MM.1S (cell line): ENCODE data around the gene ADGRL3.

Experiments used
- DNase-seq: peaks from one replicate; pipeline ENCODE4 v3.0.0-alpha.2; 2015
- H2AFZ ChIP-seq: fragments of 300-600 bp; sonication (generic); 2 replicates; pipeline ENCODE4 v1.6.0; 2016; ENCODE audit warnings: antibody characterized with exemption, low read length
- H3F3A ChIP-seq: fragments of 300-600 bp; sonication (generic); 2 replicates; pipeline ENCODE4 v1.6.1; 2016; ENCODE audit warnings: mild to moderate bottlenecking, antibody characterized with exemption, low read length, moderate library complexity, mixed read lengths; ENCODE audit not compliant: insufficient read depth
- H3K27ac ChIP-seq: fragments of 300-600 bp; sonication (generic); 2 replicates; pipeline ENCODE4 v1.5.1; 2016; ENCODE audit warnings: mild to moderate bottlenecking, low read length
- H3K27me3 ChIP-seq: fragments of 300-600 bp; sonication (generic); replicated peaks from 2 replicates; pipeline ENCODE4 v1.6.0; 2016; ENCODE audit warnings: low read length; ENCODE audit not compliant: insufficient read depth
- H3K36me3 ChIP-seq: fragments of 300-600 bp; sonication (generic); replicated peaks from 2 replicates; pipeline ENCODE4 v1.6.1; 2016; ENCODE audit warnings: mild to moderate bottlenecking, low read length, mixed read lengths; ENCODE audit not compliant: insufficient read depth
- H3K4me1 ChIP-seq: fragments of 300-600 bp; sonication (generic); 2 replicates; pipeline ENCODE4 v1.6.1; 2016; ENCODE audit warnings: low read length, mixed read lengths
- H3K4me2 ChIP-seq: fragments of 300-600 bp; sonication (generic); 2 replicates; pipeline ENCODE4 v1.6.0; 2016; ENCODE audit warnings: low read depth, low read length
- H3K4me3 ChIP-seq: fragments of 300-600 bp; sonication (generic); 2 replicates; pipeline ENCODE4 v1.5.1; 2016; ENCODE audit warnings: low read length, mixed read lengths
- H3K79me2 ChIP-seq: fragments of 300-600 bp; sonication (generic); 2 replicates; pipeline ENCODE4 v1.6.1; 2016; ENCODE audit warnings: mixed run types, low read length, mixed read lengths
- H3K9ac ChIP-seq: fragments of 300-600 bp; sonication (generic); 2 replicates; pipeline ENCODE4 v1.6.1; 2016; ENCODE audit warnings: low read length, mixed read lengths
- H3K9me2 ChIP-seq: fragments of 300-600 bp; sonication (generic); replicated peaks from 2 replicates; pipeline ENCODE4 v1.6.1; 2016; ENCODE audit warnings: mild to moderate bottlenecking, low read length, mixed read lengths; ENCODE audit not compliant: insufficient read depth
- H3K9me3 ChIP-seq: fragments of 300-600 bp; sonication (generic); replicated peaks from 2 replicates; pipeline ENCODE4 v1.6.1; 2016; ENCODE audit warnings: mild to moderate bottlenecking, low read length, mixed read lengths; ENCODE audit not compliant: insufficient read depth
- H4K20me1 ChIP-seq: fragments of 300-600 bp; sonication (generic); 2 replicates; pipeline ENCODE4 v1.6.1; 2016; ENCODE audit warnings: mild to moderate bottlenecking, low read length, moderate library complexity, mixed read lengths; ENCODE audit not compliant: insufficient read depth
- CTCF ChIP-seq: fragments of 300-600 bp; sonication (generic); IDR thresholded peaks from 2 replicates; pipeline ENCODE4 v1.5.1; 2016; ENCODE audit warnings: antibody characterized with exemption, low read length, mixed read lengths
- EZH2 ChIP-seq: fragments of 300-600 bp; sonication (generic); optimal IDR thresholded peaks from 2 replicates; pipeline ENCODE3; 2017; ENCODE audit warnings: low read depth, mild to moderate bottlenecking, antibody characterized with exemption, low read length, mixed read lengths
- EZH2phosphoT487 ChIP-seq: fragments of 300-600 bp; sonication (generic); IDR thresholded peaks from 2 replicates; pipeline ENCODE4 v1.6.1; 2018; ENCODE audit warnings: antibody characterized with exemption, low read length

ADGRL3 gene

GRCh38 chr4:61805227-61805626 lies 605.1 kb downstream of the ADGRL3 start:
- Histone ChIP-seq H3K9me2 (no peaks in the 10 kb centered on the region), H3K9ac (no peak overlapping the region), H3K9me3 (no peaks in the 10 kb centered on the region), H3K27me3 (no peaks in the 10 kb centered on the region), H3K4me2 (no peak overlapping the region), H2AFZ (no peak overlapping the region), H3F3A (no peaks in the 10 kb centered on the region), H3K36me3 (no peaks in the 10 kb centered on the region), H3K4me1 (no peaks in the 10 kb centered on the region), H3K79me2 (no peaks in the 10 kb centered on the region), H3K4me3 (no peak overlapping the region), H4K20me1 (no peaks in the 10 kb centered on the region), H3K27ac (no peak overlapping the region)
- TF ChIP-seq EZH2phosphoT487 (no peak), CTCF (no peak), EZH2 (no peak)
- DNase-seq = no peak

GRCh38 chr4:61805979-61806378 lies 605.9 kb downstream of the ADGRL3 start:
- H3K79me2 ChIP-seq = no peaks in the 10 kb centered on the region
- H3K9me3 ChIP-seq = no peaks in the 10 kb centered on the region
- DNase-seq = no peak
- no peak overlapping the region for H3K9ac ChIP-seq
- H3K27ac ChIP-seq = no peak overlapping the region
- no peaks in the 10 kb centered on the region for H3K4me1 ChIP-seq
- no peaks in the 10 kb centered on the region for H4K20me1 ChIP-seq
- no peaks in the 10 kb centered on the region for H3F3A ChIP-seq
- H3K36me3 ChIP-seq = no peaks in the 10 kb centered on the region
- no peak overlapping the region for H3K4me3 ChIP-seq
- no peak overlapping the region for H2AFZ ChIP-seq
- no peak overlapping the region for H3K4me2 ChIP-seq
- no peak for TF ChIP-seq EZH2
- TF ChIP-seq EZH2phosphoT487 = no peak
- TF ChIP-seq CTCF = no peak
- no peaks in the 10 kb centered on the region for H3K9me2 ChIP-seq
- no peaks in the 10 kb centered on the region for H3K27me3 ChIP-seq

GRCh38 chr4:61812171-61812570 lies 612.0 kb downstream of the ADGRL3 start:
- Histone ChIP-seq H3K4me1 (no peaks in the 10 kb centered on the region), H2AFZ (no peak overlapping the region), H3K9me3 (no peaks in the 10 kb centered on the region), H3K4me3 (no peak overlapping the region), H3F3A (no peaks in the 10 kb centered on the region), H3K27ac (no peak overlapping the region), H3K27me3 (no peaks in the 10 kb centered on the region), H3K79me2 (no peaks in the 10 kb centered on the region), H3K9me2 (no peaks in the 10 kb centered on the region), H3K36me3 (no peaks in the 10 kb centered on the region), H4K20me1 (no peaks in the 10 kb centered on the region), H3K9ac (no peak overlapping the region), H3K4me2 (no peak overlapping the region)
- TF ChIP-seq EZH2phosphoT487 = no peak
- TF ChIP-seq EZH2 = no peak
- TF ChIP-seq CTCF = no peak
- DNase-seq = no peak
